OCI-LY1 (cell line): ENCODE results near the gene GGPS1.

Source experiments
- CTCF ChIP-seq: fragments of 200-600 bp; sonication (generic), shearing (Covaris generic); IDR thresholded peaks from 2 replicates; pipeline ENCODE4 v1.5.1; 2017; ENCODE audit warnings: mild to moderate bottlenecking, antibody characterized with exemption, low read length, moderate library complexity, mixed read lengths
- EZH2 ChIP-seq: fragments of 200-600 bp; sonication (generic), shearing (Covaris generic); IDR thresholded peaks from 2 replicates; pipeline ENCODE4 v1.8.0; 2017; ENCODE audit warnings: borderline replicate concordance, mixed run types, mild to moderate bottlenecking, antibody characterized with exemption, low read length, moderate library complexity, mixed read lengths

- TF ChIP-seq CTCF = no peak
- TF ChIP-seq EZH2 = no peak
These were observed 13.2 kb upstream of the GGPS1 start for GRCh38 chr1:235315173-235315572.
